H1 (cell line): ENCODE results near the gene PDE4B. TPM values are rescaled to one million over a fixed set of nuclear protein-coding genes. Genes with fewer than 3 reads are reported as not detected.

Experiments
- CTCF ChIA-PET: fragments of 300-600 bp; sonication (Branson Sonifier 250); formaldehyde crosslinking; loops from one replicate; lab custom pipeline; 2021; ENCODE audit not compliant: partially characterized antibody; lab: Charles Lee
- POLR2A ChIA-PET: fragments of 300-600 bp; sonication (Branson Sonifier 250); formaldehyde crosslinking; loops from one replicate; lab custom pipeline; 2021; ENCODE audit warnings: inconsistent platforms; ENCODE audit not compliant: partially characterized antibody; lab: Charles Lee
- DNase-seq, 2 experiments: peaks; one replicate each; pipeline versions ENCODE4 v3.0.0 to v3.0.0-alpha.2; 2010 to 2022; ENCODE audit warnings: low spot score in 2 of 2, low read depth in 1 of 2, mixed read lengths in 1 of 2
- FAIRE-seq: peaks from 2 replicates; lab custom pipeline; 2011; peaks lifted over from hg19 to GRCh38; lab: Jason Lieb, UNC
- H2AFZ ChIP-seq: 2 replicates; pipeline ENCODE4 v1.8.1; 2012; ENCODE audit warnings: low read length, inconsistent platforms
- H2AK5ac ChIP-seq: 2 replicates; pipeline ENCODE4 v1.6.1; 2013; ENCODE audit warnings: low read depth, low read length
- H2BK120ac ChIP-seq: replicated peaks from 2 replicates; pipeline ENCODE3; 2013; ENCODE audit warnings: low read depth, low read length, inconsistent platforms
- H2BK12ac ChIP-seq: 2 replicates; pipeline ENCODE4 v1.6.1; 2013; ENCODE audit warnings: low read depth, low read length
- H2BK15ac ChIP-seq: 2 replicates; pipeline ENCODE4 v1.6.1; 2013; ENCODE audit warnings: low read length
- H2BK20ac ChIP-seq: 2 replicates; pipeline ENCODE4 v1.6.1; 2013; ENCODE audit warnings: low read length
- H2BK5ac ChIP-seq: 2 replicates; pipeline ENCODE4 v1.6.1; 2013; ENCODE audit warnings: low read depth, low read length
- H3K14ac ChIP-seq: 2 replicates; pipeline ENCODE4 v1.6.1; 2013; ENCODE audit warnings: inconsistent platforms; ENCODE audit not compliant: insufficient read length
- H3K18ac ChIP-seq: 2 replicates; pipeline ENCODE4 v1.6.1; 2013; ENCODE audit warnings: low read length; ENCODE audit errors: extremely low read depth
- H3K23ac ChIP-seq: 2 replicates; pipeline ENCODE4 v1.6.1; 2013; ENCODE audit warnings: inconsistent platforms; ENCODE audit not compliant: insufficient read length
- H3K23me2 ChIP-seq: 2 replicates; pipeline ENCODE4 v1.6.1; 2013; ENCODE audit warnings: low read depth, low read length
- H3K27ac ChIP-seq: 2 replicates; pipeline ENCODE4 v1.6.1; 2011; ENCODE audit warnings: low read depth, low read length, inconsistent platforms
- H3K27me3 ChIP-seq, 4 experiments: replicated peaks in 1 of 4; 1 replicate in 1 of 4; 2 replicates in 3 of 4; pipeline versions ENCODE4 v1.6.1 to v1.8.1; 2011 to 2013; ENCODE audit warnings: low read length in 3 of 4, mild to moderate bottlenecking in 3 of 4, inconsistent platforms in 2 of 4, mixed read lengths in 2 of 4, moderate library complexity in 1 of 4; ENCODE audit not compliant: control insufficient read depth in 3 of 4, insufficient read depth in 3 of 4; ENCODE audit errors: extremely low read depth in 1 of 4
- H3K36me3 ChIP-seq, 4 experiments: 2 replicates each; pipeline versions ENCODE4 v1.6.1 to v1.8.1; 2011 to 2013; ENCODE audit warnings: mild to moderate bottlenecking in 4 of 4, low read length in 3 of 4, moderate library complexity in 2 of 4, control low read depth in 1 of 4, inconsistent platforms in 1 of 4; ENCODE audit not compliant: insufficient read depth in 4 of 4, control insufficient read depth in 2 of 4
- H3K4ac ChIP-seq: replicated peaks from 2 replicates; pipeline ENCODE3; 2013; ENCODE audit warnings: low read length, low read depth, mixed read lengths, inconsistent platforms; ENCODE audit not compliant: insufficient read length
- H3K4me1 ChIP-seq, 4 experiments: replicated peaks in 1 of 4; 1 replicate in 1 of 4; 2 replicates in 3 of 4; pipeline versions ENCODE4 v1.6.1 to v1.8.1; 2011 to 2013; ENCODE audit warnings: low read length in 3 of 4, inconsistent platforms in 2 of 4, mixed read lengths in 1 of 4; ENCODE audit not compliant: insufficient read depth in 4 of 4, control insufficient read depth in 3 of 4
- H3K4me2 ChIP-seq, 2 experiments: 2 replicates each; pipeline versions ENCODE4 v1.6.1 to v1.8.1; 2011 to 2013; ENCODE audit warnings: low read depth in 2 of 2, low read length in 2 of 2, control low read depth in 1 of 2, inconsistent platforms in 1 of 2, mild to moderate bottlenecking in 1 of 2; ENCODE audit not compliant: insufficient read depth in 1 of 2
- H3K4me3 ChIP-seq, 4 experiments: fragments of 200-600, 300-600 bp in 1 of 4; sonication (generic), shearing (Covaris generic), sonication (Bioruptor Twin) in 1 of 4; 2 replicates each; pipeline versions ENCODE4 v1.5.1 to v1.8.1; 2011 to 2016; ENCODE audit warnings: low read length in 4 of 4, low read depth in 3 of 4, control low read depth in 2 of 4, inconsistent platforms in 2 of 4, mild to moderate bottlenecking in 2 of 4, mixed read lengths in 1 of 4, moderate library complexity in 1 of 4; ENCODE audit not compliant: insufficient read depth in 2 of 4; ENCODE audit errors: extremely low read depth in 1 of 4
- H3K56ac ChIP-seq: replicated peaks from 2 replicates; pipeline ENCODE3; 2013; ENCODE audit warnings: low read depth, mild to moderate bottlenecking, mixed read lengths, low read length, inconsistent platforms; ENCODE audit not compliant: insufficient read length
- H3K79me1 ChIP-seq: 2 replicates; pipeline ENCODE4 v1.6.1; 2013; ENCODE audit warnings: low read depth, low read length, control low read depth
- H3K79me2 ChIP-seq, 2 experiments: 2 replicates each; pipeline versions ENCODE4 v1.6.1 to v1.8.1; 2012 to 2013; ENCODE audit warnings: low read length in 2 of 2, mild to moderate bottlenecking in 2 of 2, inconsistent platforms in 1 of 2; ENCODE audit not compliant: insufficient read depth in 2 of 2, control insufficient read depth in 1 of 2
- H3K9ac ChIP-seq, 4 experiments: replicated peaks in 1 of 4; 1 replicate in 1 of 4; 2 replicates in 3 of 4; pipeline versions ENCODE4 v1.6.1 to v1.8.1; 2011 to 2013; ENCODE audit warnings: low read depth in 3 of 4, low read length in 3 of 4, control low read depth in 2 of 4, mild to moderate bottlenecking in 2 of 4, moderate library complexity in 2 of 4, inconsistent platforms in 1 of 4; ENCODE audit errors: extremely low read depth in 1 of 4
- H3K9me3 ChIP-seq, 2 experiments: 2 replicates each; pipeline versions ENCODE4 v1.6.1 to v1.8.1; 2012 to 2013; ENCODE audit warnings: mild to moderate bottlenecking in 2 of 2, moderate library complexity in 2 of 2, control low read depth in 1 of 2, inconsistent platforms in 1 of 2, low read depth in 1 of 2, low read length in 1 of 2, mixed read lengths in 1 of 2; ENCODE audit not compliant: insufficient read depth in 2 of 2
- H4K20me1 ChIP-seq, 2 experiments: replicated peaks in 1 of 2; 2 replicates each; pipeline versions ENCODE3 to v1.8.1; 2011 to 2013; ENCODE audit warnings: inconsistent platforms in 2 of 2, low read length in 2 of 2, mild to moderate bottlenecking in 1 of 2; ENCODE audit not compliant: insufficient read depth in 2 of 2, control insufficient read depth in 1 of 2
- H4K5ac ChIP-seq: 2 replicates; pipeline ENCODE4 v1.6.1; 2013; ENCODE audit warnings: low read length, low read depth, mixed read lengths, inconsistent platforms; ENCODE audit not compliant: insufficient read length
- H4K8ac ChIP-seq: 2 replicates; pipeline ENCODE4 v1.8.0; 2013; ENCODE audit warnings: mild to moderate bottlenecking, moderate library complexity, low read length, inconsistent platforms; ENCODE audit not compliant: insufficient read depth; ENCODE audit errors: extremely low read depth
- H4K91ac ChIP-seq: replicated peaks from 2 replicates; pipeline ENCODE3; 2013; ENCODE audit warnings: low read length, mixed read lengths, inconsistent platforms; ENCODE audit not compliant: insufficient read length
- KDM4A ChIP-seq: IDR thresholded peaks from one replicate; pipeline ENCODE4 v1.7.1; 2012; ENCODE audit warnings: low read depth, mild to moderate bottlenecking, moderate library complexity, low read length, inconsistent platforms; ENCODE audit not compliant: severe bottlenecking
- SIN3A ChIP-seq, 2 experiments: IDR thresholded peaks in 1 of 2; conservative IDR thresholded peaks in 1 of 2; 2 replicates each; pipeline ENCODE4 v1.6.1; 2011 to 2012; ENCODE audit warnings: low read length in 2 of 2, improper control_type of control experiment in 1 of 2, low read depth in 1 of 2, mild to moderate bottlenecking in 1 of 2
- WGBS, 2 experiments: shearing (Covaris generic) in 1 of 2; methylation state at CpG; one replicate each; pipeline versions ENCODE4 v1.1.6 to v1.1.7; 2013 to 2015; ENCODE audit warnings: low lambda C conversion rate in 2 of 2, mixed read lengths in 2 of 2, inconsistent platforms in 1 of 2, low coverage in 1 of 2, missing lambda C conversion rate in 1 of 2; ENCODE audit not compliant: insufficient replicate concordance in 2 of 2, insufficient coverage in 1 of 2, insufficient read length in 1 of 2; ENCODE audit errors: extremely low coverage in 1 of 2, missing lambda C conversion rate in 1 of 2; 5-methylcytosine and 5-hydroxymethylcytosine counted together
- polyA plus RNA-seq, 7 experiments: library from polyadenylated mRNA; depleted of rRNA in 3 of 7; stranded (reverse) in 5 of 7; unstranded in 2 of 7; fragments of >200 nt in 5 of 7; fragments of 200-250 nt in 2 of 7; gene quantifications; 1 replicate in 5 of 7; 2 replicates in 1 of 7; 4 replicates in 1 of 7; pipeline versions ENCODE4 v1.2.1 to v1.2.3, GENCODE V29; 2011 to 2013; ENCODE audit warnings: missing spikeins in 2 of 7, mixed read lengths in 2 of 7
- total RNA-seq: library from RNA; stranded (reverse); fragmentation: NEBNext Ultra II Directional; extraction: Animal tissue kit (Norgen Biotek cat#: 25700); gene quantifications from 2 replicates; pipeline ENCODE4 v1.2.1, GENCODE V29; 2021

Gene PDE4B
- total and polyA plus RNA-seq, 2 of the 8 experiments (the other 6 are each of a cell fraction or from before 2014, with no cell fraction given) = 5.0 to 15.1 TPM

DNA sequence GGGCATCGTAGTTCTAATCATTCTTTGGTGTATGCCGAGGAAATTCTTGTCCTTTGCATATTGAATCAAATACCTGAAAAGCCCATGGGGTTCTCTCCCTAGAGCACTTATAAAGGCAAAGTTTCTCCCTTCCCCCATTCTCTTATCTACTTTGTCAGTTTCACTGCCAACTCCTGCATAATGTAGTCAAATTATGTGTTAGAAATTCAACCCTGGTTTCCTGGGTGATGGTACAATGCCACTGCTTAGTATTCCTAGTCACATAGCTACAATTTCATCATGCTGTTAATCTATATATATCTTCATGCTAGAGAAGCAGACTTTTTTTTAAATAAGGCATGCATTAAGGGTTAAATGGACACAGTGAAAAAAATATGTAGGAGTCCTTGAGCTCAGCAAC lies 119.0 kb downstream of the PDE4B start:
- WGBS, 2 experiments = 82% methylated on average over 2 of the region's 2 CpGs; no CpG with 5 or more reads in 1 of the 2 experiments
- ChIA-PET POLR2A (no interaction called here), CTCF (interaction anchor here (0.6 kb wide), 1 partner anchor 575 kb away, joined by 3 read pairs; no protein-coding TSS in a partner anchor)
- H2BK20ac ChIP-seq = no peak overlapping the region
- no peaks in the 10 kb centered on the region for H3K23me2 ChIP-seq
- no peak overlapping the region for H3K14ac ChIP-seq
- H3K27me3 ChIP-seq = no peaks in the 10 kb centered on the region
- no peak overlapping the region for H2BK15ac ChIP-seq
- H3K9me3 ChIP-seq = no peaks in the 10 kb centered on the region
- FAIRE-seq (no peak), DNase-seq (no peak)
- H3K9ac ChIP-seq = no peak overlapping the region
- no peak overlapping the region for H3K23ac ChIP-seq
- H4K8ac ChIP-seq = no peak overlapping the region
- H3K4me1 ChIP-seq = no peaks in the 10 kb centered on the region
- TF ChIP-seq KDM4A (no peak), SIN3A (conservative IDR thresholded peaks at IDR 0.05 in 1 of 2, IDR thresholded peaks at IDR 0.05 in 1 of 2; ENCODE audit: low read depth in 1 of 2, low read length in 2 of 2) (no peak)
- H2BK120ac ChIP-seq = no peak overlapping the region
- no peak overlapping the region for H4K5ac ChIP-seq
- no peak overlapping the region for H3K18ac ChIP-seq
- H2BK12ac ChIP-seq = no peak overlapping the region
- H2AFZ ChIP-seq = no peak overlapping the region
- H2AK5ac ChIP-seq = no peak overlapping the region
- no peaks in the 10 kb centered on the region for H3K79me2 ChIP-seq
- no peak overlapping the region for H3K4me2 ChIP-seq
- H3K4me3 ChIP-seq = no peak overlapping the region
- no peaks in the 10 kb centered on the region for H3K79me1 ChIP-seq
- no peaks in the 10 kb centered on the region for H4K20me1 ChIP-seq
- H3K56ac ChIP-seq = no peak overlapping the region
- no peak overlapping the region for H2BK5ac ChIP-seq
- H3K27ac ChIP-seq = no peak overlapping the region
- no peaks in the 10 kb centered on the region for H3K36me3 ChIP-seq
- H3K4ac ChIP-seq = no peak overlapping the region
- H4K91ac ChIP-seq = no peak overlapping the region
